Activated CD4-positive, alpha-beta T cell treated with anti-CD3 and anti-CD28 coated beads, Interleukin-2, amount 10 ng/mL, durations not matched to agents 24 days and 14 days (primary cell): ENCODE results near the gene MINDY2. TPM values are rescaled to one million over a fixed set of nuclear protein-coding genes. Genes with fewer than 3 reads are reported as not detected.

Experiments used
- DNase-seq: peaks from one replicate; pipeline ENCODE4 v3.0.0; 2022
- H3K27ac Mint-ChIP-seq: one replicate; pipeline ENCODE4 v1.8.0; 2022; ENCODE audit warnings: mild to moderate bottlenecking, mixed read lengths
- H3K27me3 Mint-ChIP-seq: one replicate; pipeline ENCODE4 v1.8.0; 2022; ENCODE audit warnings: mixed read lengths
- H3K36me3 Mint-ChIP-seq: one replicate; pipeline ENCODE4 v1.8.0; 2022; ENCODE audit warnings: low read depth, mild to moderate bottlenecking, mixed read lengths
- H3K4me1 Mint-ChIP-seq: one replicate; pipeline ENCODE4 v1.8.0; 2021; ENCODE audit warnings: mixed read lengths
- H3K4me3 Mint-ChIP-seq: one replicate; pipeline ENCODE4 v1.8.0; 2022; ENCODE audit warnings: mild to moderate bottlenecking, moderate library complexity, mixed read lengths
- H3K9me3 Mint-ChIP-seq: one replicate; pipeline ENCODE4 v1.8.0; 2021; ENCODE audit warnings: mixed read lengths
- intact Hi-C: fragments of 100-400 bp; cut with micrococcal nuclease; formaldehyde crosslinking; loops from one replicate; pipeline ENCODE4 v1.15.1; 2023
- total RNA-seq: library from RNA; stranded (reverse); gene quantifications from 2 replicates; pipeline ENCODE4 v1.2.3, GENCODE V29; 2022

Gene MINDY2
- 10.1 and 10.9 TPM in 2 replicates for total RNA-seq

- H3K4me3 Mint-ChIP-seq: no peak within 1 kb of the TSS
- peaks cover 5% of the 10 kb centered on the region for H3K9me3 Mint-ChIP-seq
- peaks cover 16% of the 10 kb centered on the region for H3K4me1 Mint-ChIP-seq
- intact Hi-C loops: loop anchor here (1.0 to 5.0 kb wide), 4 partner anchors 22 to 438 kb away; partner anchors contain the start of genes ADAM10 and SLTM
- no peaks in the 10 kb centered on the region for H3K36me3 Mint-ChIP-seq
- peak within 1 kb of the TSS; percentile 93 for H3K27ac Mint-ChIP-seq
- peak; percentile 98 for DNase-seq
- H3K27me3 Mint-ChIP-seq: peaks cover 2% of the 10 kb centered on the region
Measured at GRCh38 chr15:58770857-58771620, at the start of gene MINDY2. Gene MINDY2, plus strand, starts transcription at chr15:58771302. Its CDS starts 94 bp downstream, at chr15:58771396.

GRCh38 chr15:58724466-58724865 is 46.6 kb upstream of the MINDY2 start:
- no peak for DNase-seq
- Mint-ChIP-seq H3K27ac (peak overlapping the region; percentile 27), H3K36me3 (peaks cover 22% of the 10 kb centered on the region), H3K9me3 (peaks cover 3% of the 10 kb centered on the region), H3K4me1 (peaks cover 21% of the 10 kb centered on the region), H3K27me3 (no peaks in the 10 kb centered on the region), H3K4me3 (no peak overlapping the region)
- intact Hi-C loops: no loop called here

- intact Hi-C loops: no loop called here
- peaks cover 21% of the 10 kb centered on the region for H3K4me1 Mint-ChIP-seq
- H3K36me3 Mint-ChIP-seq: peaks cover 27% of the 10 kb centered on the region
- H3K27ac Mint-ChIP-seq: no peak overlapping the region
- no peak for DNase-seq
- H3K27me3 Mint-ChIP-seq: no peaks in the 10 kb centered on the region
- H3K4me3 Mint-ChIP-seq: no peak overlapping the region
- no peaks in the 10 kb centered on the region for H3K9me3 Mint-ChIP-seq
Measured at GRCh38 chr15:58726867-58727266, 44.2 kb upstream of the MINDY2 start.

GRCh38 chr15:58731756-58732535 is 39.2 kb upstream of the MINDY2 start:
- peaks cover 36% of the 10 kb centered on the region for H3K36me3 Mint-ChIP-seq
- intact Hi-C loops: no loop called here
- peaks cover 34% of the 10 kb centered on the region for H3K4me1 Mint-ChIP-seq
- no peak for DNase-seq
- no peaks in the 10 kb centered on the region for H3K9me3 Mint-ChIP-seq
- H3K27ac Mint-ChIP-seq: no peak overlapping the region
- H3K27me3 Mint-ChIP-seq: no peaks in the 10 kb centered on the region
- H3K4me3 Mint-ChIP-seq: no peak overlapping the region

- H3K27ac Mint-ChIP-seq: no peak overlapping the region
- intact Hi-C loops: no loop called here
- DNase-seq: no peak
- H3K4me1 Mint-ChIP-seq: peaks cover 41% of the 10 kb centered on the region
- H3K27me3 Mint-ChIP-seq: no peaks in the 10 kb centered on the region
- no peak overlapping the region for H3K4me3 Mint-ChIP-seq
- peaks cover 36% of the 10 kb centered on the region for H3K36me3 Mint-ChIP-seq
- no peaks in the 10 kb centered on the region for H3K9me3 Mint-ChIP-seq
Measured at GRCh38 chr15:58732625-58733363, 38.3 kb upstream of the MINDY2 start.

- no peaks in the 10 kb centered on the region for H3K9me3 Mint-ChIP-seq
- H3K36me3 Mint-ChIP-seq: peaks cover 27% of the 10 kb centered on the region
- no peaks in the 10 kb centered on the region for H3K27me3 Mint-ChIP-seq
- no peak overlapping the region for H3K4me3 Mint-ChIP-seq
- no peak overlapping the region for H3K27ac Mint-ChIP-seq
- intact Hi-C loops: no loop called here
- H3K4me1 Mint-ChIP-seq: peaks cover 50% of the 10 kb centered on the region
- no peak for DNase-seq
Measured at GRCh38 chr15:58734859-58735258, 36.2 kb upstream of the MINDY2 start.

GRCh38 chr15:58736018-58736643 is 35.0 kb upstream of the MINDY2 start:
- intact Hi-C loops: no loop called here
- Mint-ChIP-seq H3K36me3 (peaks cover 20% of the 10 kb centered on the region), H3K27ac (no peak overlapping the region), H3K4me1 (peaks cover 50% of the 10 kb centered on the region), H3K4me3 (no peak overlapping the region), H3K9me3 (no peaks in the 10 kb centered on the region), H3K27me3 (no peaks in the 10 kb centered on the region)
- peak; percentile 19 for DNase-seq

GRCh38 chr15:58737298-58737697 is 33.8 kb upstream of the MINDY2 start:
- H3K27ac Mint-ChIP-seq: no peak overlapping the region
- intact Hi-C loops: no loop called here
- H3K27me3 Mint-ChIP-seq: no peaks in the 10 kb centered on the region
- H3K4me1 Mint-ChIP-seq: peaks cover 52% of the 10 kb centered on the region
- no peaks in the 10 kb centered on the region for H3K9me3 Mint-ChIP-seq
- peaks cover 14% of the 10 kb centered on the region for H3K36me3 Mint-ChIP-seq
- no peak for DNase-seq
- no peak overlapping the region for H3K4me3 Mint-ChIP-seq

GRCh38 chr15:58738046-58738707 is 32.9 kb upstream of the MINDY2 start:
- no peak for DNase-seq
- peaks cover 15% of the 10 kb centered on the region for H3K36me3 Mint-ChIP-seq
- H3K27ac Mint-ChIP-seq: peak overlapping the region; percentile 81
- H3K27me3 Mint-ChIP-seq: no peaks in the 10 kb centered on the region
- H3K4me1 Mint-ChIP-seq: peaks cover 54% of the 10 kb centered on the region
- intact Hi-C loops: loop anchor here (1.0 kb wide), 1 partner anchor 10 kb away; no protein-coding TSS in a partner anchor
- H3K9me3 Mint-ChIP-seq: no peaks in the 10 kb centered on the region
- H3K4me3 Mint-ChIP-seq: peak overlapping the region; percentile 22

- peaks cover 61% of the 10 kb centered on the region for H3K4me1 Mint-ChIP-seq
- no peak overlapping the region for H3K27ac Mint-ChIP-seq
- intact Hi-C loops: loop anchor here (10.0 kb wide), 1 partner anchor 364 kb away; the partner anchor contains the start of gene CCNB2
- DNase-seq: peak; percentile 3
- no peak overlapping the region for H3K4me3 Mint-ChIP-seq
- H3K27me3 Mint-ChIP-seq: no peaks in the 10 kb centered on the region
- peaks cover 22% of the 10 kb centered on the region for H3K36me3 Mint-ChIP-seq
- no peaks in the 10 kb centered on the region for H3K9me3 Mint-ChIP-seq
Measured at GRCh38 chr15:58740436-58740835, 30.7 kb upstream of the MINDY2 start.

GRCh38 chr15:58741032-58741431 is 30.1 kb upstream of the MINDY2 start:
- Mint-ChIP-seq H3K27ac (no peak overlapping the region), H3K36me3 (peaks cover 23% of the 10 kb centered on the region), H3K4me1 (peaks cover 62% of the 10 kb centered on the region), H3K27me3 (no peaks in the 10 kb centered on the region), H3K4me3 (no peak overlapping the region), H3K9me3 (no peaks in the 10 kb centered on the region)
- intact Hi-C loops: loop anchor here (10.0 kb wide), 1 partner anchor 364 kb away; the partner anchor contains the start of gene CCNB2
- DNase-seq: peak; percentile 13

GRCh38 chr15:58742022-58742813 is 28.9 kb upstream of the MINDY2 start:
- Mint-ChIP-seq H3K4me1 (peaks cover 62% of the 10 kb centered on the region), H3K9me3 (no peaks in the 10 kb centered on the region), H3K27ac (no peak overlapping the region), H3K36me3 (peaks cover 26% of the 10 kb centered on the region), H3K27me3 (no peaks in the 10 kb centered on the region), H3K4me3 (no peak overlapping the region)
- intact Hi-C loops: loop anchor here (10.0 kb wide), 1 partner anchor 363 kb away; the partner anchor contains the start of gene CCNB2
- no peak for DNase-seq
